IMR-90 (cell line): ENCODE results near the gene OR3A3. TPM values are rescaled to one million over a fixed set of nuclear protein-coding genes. Genes with fewer than 3 reads are reported as not detected.

Source experiments
- ATAC-seq: fragments of 200-7000 bp; cut with Tn5 transposase; 2 replicates; pipeline ENCODE4 v1.9.1; 2020; ENCODE audit warnings: low read depth, mild to moderate bottlenecking, moderate library complexity
- BruUV-seq: library from RNA; stranded (reverse); fragments of 400-500 nt; replicated peaks from 2 replicates; lab custom pipeline; 2021; lab: Mats Ljungman, UMichigan
- CTCF ChIA-PET: fragments of 300-600 bp; formaldehyde crosslinking; extraction: SDS; loops from one replicate; lab custom pipeline; 2021; ENCODE audit warnings: antibody characterized with exemption; lab: Yijun Ruan, JAX
- POLR2A ChIA-PET: fragments of 300-600 bp; sonication (Branson Sonifier 250); formaldehyde crosslinking; loops from one replicate; lab custom pipeline; 2022; ENCODE audit warnings: antibody characterized with exemption; ENCODE audit not compliant: unreplicated experiment; lab: Charles Lee
- DNase-seq: peaks from one replicate; pipeline ENCODE4 v3.0.0; 2013
- H2AFZ ChIP-seq: replicated peaks from 2 replicates; pipeline ENCODE3; 2013; ENCODE audit warnings: low read length, mild to moderate bottlenecking; ENCODE audit not compliant: poor library complexity
- H2AK5ac ChIP-seq: 2 replicates; pipeline ENCODE4 v1.6.1; 2013; ENCODE audit warnings: low read depth, low read length, inconsistent platforms
- H2AK9ac ChIP-seq: replicated peaks from 2 replicates; pipeline ENCODE3; 2013; ENCODE audit warnings: mild to moderate bottlenecking, low read depth, low read length, moderate library complexity; ENCODE audit not compliant: poor library complexity
- H2BK120ac ChIP-seq: 2 replicates; pipeline ENCODE4 v1.6.1; 2013; ENCODE audit warnings: low read depth, low read length, inconsistent platforms
- H2BK15ac ChIP-seq: 3 replicates; pipeline ENCODE4 v1.6.1; 2013; ENCODE audit warnings: low read depth, low read length, inconsistent platforms
- H2BK20ac ChIP-seq: 2 replicates; pipeline ENCODE4 v1.6.1; 2013; ENCODE audit warnings: low read depth, mild to moderate bottlenecking, inconsistent platforms, low read length, moderate library complexity
- H2BK5ac ChIP-seq: 2 replicates; pipeline ENCODE4 v1.6.1; 2013; ENCODE audit warnings: mild to moderate bottlenecking, low read depth, low read length, inconsistent platforms; ENCODE audit not compliant: poor library complexity, severe bottlenecking
- H3K14ac ChIP-seq: replicated peaks from 2 replicates; pipeline ENCODE4 v1.6.1; 2013; ENCODE audit warnings: low read depth, low read length, inconsistent platforms
- H3K18ac ChIP-seq: 2 replicates; pipeline ENCODE4 v1.6.1; 2013; ENCODE audit warnings: low read depth, low read length, control low read depth
- H3K23ac ChIP-seq: 2 replicates; pipeline ENCODE4 v1.6.1; 2013; ENCODE audit warnings: low read depth, low read length, inconsistent platforms
- H3K27ac ChIP-seq: 2 replicates; pipeline ENCODE4 v1.5.1; 2013; ENCODE audit warnings: mild to moderate bottlenecking, control low read depth, low read length; ENCODE audit not compliant: insufficient read depth
- H3K27me3 ChIP-seq: 2 replicates; pipeline ENCODE4 v1.6.1; 2013; ENCODE audit warnings: low read length; ENCODE audit not compliant: control insufficient read depth, insufficient read depth
- H3K36me3 ChIP-seq: 2 replicates; pipeline ENCODE4 v1.6.1; 2013; ENCODE audit warnings: low read length, mixed read lengths; ENCODE audit not compliant: control insufficient read depth, insufficient read depth
- H3K4ac ChIP-seq: 2 replicates; pipeline ENCODE4 v1.6.1; 2013; ENCODE audit warnings: low read depth, low read length, inconsistent platforms
- H3K4me1 ChIP-seq: 2 replicates; pipeline ENCODE4 v1.6.1; 2013; ENCODE audit warnings: low read length, mixed read lengths; ENCODE audit not compliant: control insufficient read depth, insufficient read depth
- H3K4me2 ChIP-seq: 2 replicates; pipeline ENCODE4 v1.6.1; 2013; ENCODE audit warnings: low read depth, mild to moderate bottlenecking, control low read depth, low read length, moderate library complexity
- H3K4me3 ChIP-seq: 2 replicates; pipeline ENCODE4 v1.5.1; 2013; ENCODE audit warnings: low read depth, mild to moderate bottlenecking, control low read depth, low read length, moderate library complexity; ENCODE audit not compliant: insufficient read depth
- H3K56ac ChIP-seq: 2 replicates; pipeline ENCODE4 v1.6.1; 2013; ENCODE audit warnings: low read length, inconsistent platforms; ENCODE audit not compliant: insufficient read depth; ENCODE audit errors: extremely low read depth
- H3K79me1 ChIP-seq, 2 experiments: 2 replicates each; pipeline ENCODE4 v1.6.1; 2013; ENCODE audit warnings: low read length in 2 of 2, inconsistent platforms in 1 of 2, low read depth in 1 of 2
- H3K9ac ChIP-seq: 2 replicates; pipeline ENCODE4 v1.6.1; 2013; ENCODE audit warnings: low read depth, low read length, control low read depth
- H3K9me1 ChIP-seq: 2 replicates; pipeline ENCODE4 v1.6.1; 2013; ENCODE audit warnings: low read length, inconsistent platforms; ENCODE audit not compliant: insufficient read depth
- H3K9me3 ChIP-seq: 2 replicates; pipeline ENCODE4 v1.6.1; 2013; ENCODE audit warnings: low read length; ENCODE audit not compliant: control insufficient read depth, insufficient read depth
- H4K20me1 ChIP-seq: 2 replicates; pipeline ENCODE4 v1.6.1; 2013; ENCODE audit warnings: low read length, inconsistent platforms; ENCODE audit not compliant: insufficient read depth
- H4K5ac ChIP-seq: 2 replicates; pipeline ENCODE4 v1.6.1; 2013; ENCODE audit warnings: mild to moderate bottlenecking, low read depth, low read length, control low read depth
- H4K8ac ChIP-seq, 2 experiments: 2 replicates each; pipeline ENCODE4 v1.6.1; 2013; ENCODE audit warnings: low read depth in 2 of 2, low read length in 2 of 2, control low read depth in 1 of 2, inconsistent platforms in 1 of 2
- H4K91ac ChIP-seq: 2 replicates; pipeline ENCODE4 v1.6.1; 2013; ENCODE audit warnings: low read depth, low read length, inconsistent platforms; ENCODE audit not compliant: insufficient read depth
- BHLHE40 ChIP-seq: fragments of 150-350 bp; IDR thresholded peaks from 2 replicates; pipeline ENCODE4 v1.6.1; 2016; ENCODE audit warnings: mild to moderate bottlenecking, low read depth, low read length
- ELK1 ChIP-seq: fragments of 150-350 bp; IDR thresholded peaks from 2 replicates; pipeline ENCODE4 v1.6.1; 2016; ENCODE audit warnings: low read depth, mild to moderate bottlenecking, low read length, moderate library complexity, borderline replicate concordance
- MXI1 ChIP-seq: IDR thresholded peaks from 2 replicates; pipeline ENCODE4 v1.6.1; 2012; ENCODE audit warnings: low read depth, mild to moderate bottlenecking, low read length, moderate library complexity, borderline replicate concordance
- NFE2L2 ChIP-seq: fragments of 150-350 bp; IDR thresholded peaks from 2 replicates; pipeline ENCODE4 v1.6.1; 2016; ENCODE audit warnings: low read depth, mild to moderate bottlenecking, low read length
- POLR2A ChIP-seq: IDR thresholded peaks from 2 replicates; pipeline ENCODE4 v1.6.1; 2012; ENCODE audit warnings: mild to moderate bottlenecking, low read depth, low read length
- RAD21 ChIP-seq: IDR thresholded peaks from 2 replicates; pipeline ENCODE4 v1.6.1; 2012; ENCODE audit warnings: low read length, improper control_type of control experiment
- RCOR1 ChIP-seq: IDR thresholded peaks from 2 replicates; pipeline ENCODE4 v1.6.1; 2012; ENCODE audit warnings: mild to moderate bottlenecking, low read length, improper control_type of control experiment; ENCODE audit not compliant: insufficient replicate concordance
- SMC3 ChIP-seq: fragments of 150-350 bp; IDR thresholded peaks from 2 replicates; pipeline ENCODE4 v1.6.1; 2016; ENCODE audit warnings: low read depth, mild to moderate bottlenecking, antibody characterized with exemption, low read length, moderate library complexity
- WGBS, 2 experiments: methylation state at CpG; one replicate each; pipeline versions ENCODE4 v1.1.5 to v1.1.7; 2013; ENCODE audit warnings: missing lambda C conversion rate in 2 of 2; ENCODE audit not compliant: insufficient read length in 1 of 2; ENCODE audit errors: extremely low coverage in 2 of 2; 5-methylcytosine and 5-hydroxymethylcytosine counted together
- dilution Hi-C: fragments of 300-500 bp; cut with HindIII; formaldehyde crosslinking; loops from one replicate; pipeline ENCODE4 v1.14.3; 2018; ENCODE audit warnings: low sequenced_read_pairs; ENCODE audit not compliant: unreplicated experiment
- in situ Hi-C: fragments of 300-500 bp; cut with MboI; formaldehyde crosslinking; loops from 3 replicates; pipeline ENCODE4 v1.14.3; 2019; ENCODE audit warnings: low sequenced_read_pairs, inconsistent platforms, mixed read lengths
- intact Hi-C: fragments of 100-400 bp; cut with micrococcal nuclease; formaldehyde crosslinking; loops from 2 replicates; pipeline ENCODE4 v1.10.0; 2022
- polyA plus RNA-seq, 3 experiments: library from polyadenylated mRNA; depleted of rRNA; stranded (reverse); fragments of >200 nt; gene quantifications; 2 replicates each; pipeline ENCODE4 v1.2.3, GENCODE V29; 2012; ENCODE audit warnings: low replicate concordance in 1 of 3
- total RNA-seq: library from RNA; depleted of rRNA; stranded (reverse); fragments of >200 nt; gene quantifications from 2 replicates; pipeline ENCODE4 v1.2.3, GENCODE V29; 2012

The OR3A3 gene
- total and polyA plus RNA-seq, 2 of the 4 experiments (the other 2 are of a cell fraction): not detected

- no peak overlapping the region for H3K27ac ChIP-seq
- no peaks in the 10 kb centered on the region for H3K79me1 ChIP-seq
- no peak overlapping the region for H2AFZ ChIP-seq
- intact Hi-C loops: no loop called here
- H3K27me3 ChIP-seq: no peaks in the 10 kb centered on the region
- no peak overlapping the region for H2BK120ac ChIP-seq
- H3K14ac ChIP-seq: no peak overlapping the region
- H2AK9ac ChIP-seq: no peak overlapping the region
- no peak overlapping the region for H3K56ac ChIP-seq
- 80% methylated on average over 1 of the region's 5 CpGs; no CpG with 5 or more reads in 1 of the 2 experiments for WGBS, 2 experiments
- no peak overlapping the region for H3K18ac ChIP-seq
- H3K9me1 ChIP-seq: no peaks in the 10 kb centered on the region
- no peak overlapping the region for H2AK5ac ChIP-seq
- H3K4me1 ChIP-seq: no peaks in the 10 kb centered on the region
- POLR2A ChIA-PET: no interaction called here
- CTCF ChIA-PET: no interaction called here
- no peaks in the 10 kb centered on the region for H3K36me3 ChIP-seq
- ATAC-seq: no peak
- DNase-seq: no peak
- H3K4me3 ChIP-seq: no peak overlapping the region
- H3K4me2 ChIP-seq: no peak overlapping the region
- H4K8ac ChIP-seq: no peak overlapping the region
- H3K9me3 ChIP-seq: peaks cover 3% of the 10 kb centered on the region; the same call in 1 of the 2 replicates
- dilution Hi-C loops: no loop called here
- H2BK5ac ChIP-seq: no peak overlapping the region
- H3K9ac ChIP-seq: no peak overlapping the region
- no peak overlapping the region for H4K91ac ChIP-seq
- no peak for TF ChIP-seq SMC3
- TF ChIP-seq BHLHE40: no peak
- no peak for TF ChIP-seq RAD21
- no peak for TF ChIP-seq RCOR1
- TF ChIP-seq MXI1: no peak
- TF ChIP-seq POLR2A: no peak
- no peak for TF ChIP-seq NFE2L2
- TF ChIP-seq ELK1: no peak
- no TSS peak for BruUV-seq
- H2BK15ac ChIP-seq: no peak overlapping the region
- H2BK20ac ChIP-seq: no peak overlapping the region
- no peaks in the 10 kb centered on the region for H4K20me1 ChIP-seq
- no peak overlapping the region for H4K5ac ChIP-seq
- no peak overlapping the region for H3K4ac ChIP-seq
- H3K23ac ChIP-seq: no peak overlapping the region
- in situ Hi-C loops: no loop called here
Measured at GRCh38 chr17:3469529-3469928, 58.4 kb downstream of the OR3A3 start.
